GM21360 (cell line): Measurements from ENCODE around the gene DEPDC1.
"Not testable (repeated sequence)": the region's sequence is repeated elsewhere in the genome, so short reads cannot be mapped to it uniquely, and the experiment has no call there.

Experiments
- ATAC-seq: cut with Tn5 transposase; IDR thresholded peaks from one replicate; pipeline ENCODE4 v1.9.1; 2021; ENCODE audit warnings: mild to moderate bottlenecking, moderate library complexity; ENCODE audit not compliant: unreplicated experiment

The DEPDC1 gene, protein sequence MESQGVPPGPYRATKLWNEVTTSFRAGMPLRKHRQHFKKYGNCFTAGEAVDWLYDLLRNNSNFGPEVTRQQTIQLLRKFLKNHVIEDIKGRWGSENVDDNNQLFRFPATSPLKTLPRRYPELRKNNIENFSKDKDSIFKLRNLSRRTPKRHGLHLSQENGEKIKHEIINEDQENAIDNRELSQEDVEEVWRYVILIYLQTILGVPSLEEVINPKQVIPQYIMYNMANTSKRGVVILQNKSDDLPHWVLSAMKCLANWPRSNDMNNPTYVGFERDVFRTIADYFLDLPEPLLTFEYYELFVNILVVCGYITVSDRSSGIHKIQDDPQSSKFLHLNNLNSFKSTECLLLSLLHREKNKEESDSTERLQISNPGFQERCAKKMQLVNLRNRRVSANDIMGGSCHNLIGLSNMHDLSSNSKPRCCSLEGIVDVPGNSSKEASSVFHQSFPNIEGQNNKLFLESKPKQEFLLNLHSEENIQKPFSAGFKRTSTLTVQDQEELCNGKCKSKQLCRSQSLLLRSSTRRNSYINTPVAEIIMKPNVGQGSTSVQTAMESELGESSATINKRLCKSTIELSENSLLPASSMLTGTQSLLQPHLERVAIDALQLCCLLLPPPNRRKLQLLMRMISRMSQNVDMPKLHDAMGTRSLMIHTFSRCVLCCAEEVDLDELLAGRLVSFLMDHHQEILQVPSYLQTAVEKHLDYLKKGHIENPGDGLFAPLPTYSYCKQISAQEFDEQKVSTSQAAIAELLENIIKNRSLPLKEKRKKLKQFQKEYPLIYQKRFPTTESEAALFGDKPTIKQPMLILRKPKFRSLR

DNA sequence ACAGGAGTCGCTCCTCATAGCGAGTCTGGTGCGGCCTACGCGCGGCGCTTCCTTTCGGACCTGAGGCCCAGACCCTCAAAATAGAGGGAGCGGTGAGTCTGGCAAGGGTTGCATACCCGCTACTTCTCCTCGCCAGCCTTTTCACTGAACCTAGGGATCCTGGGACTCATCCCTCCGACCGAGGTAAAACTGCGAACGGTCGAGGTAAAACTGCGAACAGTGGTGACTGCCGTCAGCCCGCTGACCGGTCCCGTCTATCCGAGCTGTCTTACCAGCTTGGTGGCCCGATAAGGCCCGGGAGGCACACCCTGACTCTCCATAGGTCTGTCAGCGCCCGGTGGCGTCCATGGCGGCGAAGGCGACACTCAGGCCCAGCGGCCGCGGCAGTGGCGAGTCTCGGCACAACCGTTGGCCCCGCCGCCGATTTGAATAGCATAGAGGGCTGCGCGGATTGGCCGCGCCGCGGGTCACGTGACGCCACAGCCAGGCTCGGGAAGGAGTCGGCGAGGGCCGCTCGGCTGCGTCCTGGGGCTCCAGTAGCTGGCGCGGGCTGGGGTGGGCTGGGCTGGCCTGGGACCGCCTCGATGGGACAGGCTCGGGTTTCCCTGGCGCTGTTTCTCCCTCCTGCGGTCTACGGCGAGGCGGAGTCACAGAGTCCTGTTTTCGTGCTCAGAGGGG lies at the start of gene DEPDC1:
Gene DEPDC1 (minus strand): TSS at position 403 of the 678 bp plus-strand sequence. CDS start 83 bp downstream, at position 320.
- peak; percentile 94 for ATAC-seq

DNA sequence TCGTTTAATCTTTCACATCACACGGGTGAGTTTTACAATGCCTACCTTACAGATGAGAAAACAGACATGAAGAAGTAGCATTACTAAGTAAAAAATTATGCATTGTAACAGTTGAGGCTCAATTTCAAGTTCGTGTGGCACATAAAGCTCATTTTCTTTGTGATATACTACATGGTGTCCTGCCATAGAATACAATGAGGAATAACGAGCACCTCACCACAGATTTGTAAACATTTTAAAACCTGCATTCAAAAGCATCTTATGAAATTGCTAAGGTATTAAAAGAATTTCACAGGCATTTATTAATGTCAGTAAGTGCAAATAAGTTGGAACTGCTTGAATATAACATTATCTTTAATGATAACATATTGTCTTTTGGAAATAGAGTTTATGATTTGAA lies 47.8 kb upstream of the DEPDC1 start:
- no peak for ATAC-seq

DNA sequence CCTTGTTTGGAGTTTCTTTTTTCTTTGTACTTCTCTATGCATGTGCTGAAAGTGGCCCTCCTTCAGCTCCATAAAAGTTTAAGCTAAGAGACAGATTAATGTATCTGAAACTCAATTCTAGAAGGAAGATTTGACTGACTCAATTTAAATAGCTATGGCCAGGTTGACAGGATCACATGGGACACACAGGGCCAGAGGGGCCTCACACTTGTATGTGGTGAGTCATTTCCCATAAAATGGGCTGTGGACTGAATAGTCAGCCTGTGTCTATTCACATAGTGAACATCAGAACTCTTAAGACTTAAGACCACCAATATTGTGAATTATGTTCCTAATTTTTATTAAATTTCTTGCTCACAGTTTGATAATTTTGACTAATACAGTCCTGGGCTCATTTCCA lies 45.7 kb upstream of the DEPDC1 start:
- ATAC-seq = no peak

DNA sequence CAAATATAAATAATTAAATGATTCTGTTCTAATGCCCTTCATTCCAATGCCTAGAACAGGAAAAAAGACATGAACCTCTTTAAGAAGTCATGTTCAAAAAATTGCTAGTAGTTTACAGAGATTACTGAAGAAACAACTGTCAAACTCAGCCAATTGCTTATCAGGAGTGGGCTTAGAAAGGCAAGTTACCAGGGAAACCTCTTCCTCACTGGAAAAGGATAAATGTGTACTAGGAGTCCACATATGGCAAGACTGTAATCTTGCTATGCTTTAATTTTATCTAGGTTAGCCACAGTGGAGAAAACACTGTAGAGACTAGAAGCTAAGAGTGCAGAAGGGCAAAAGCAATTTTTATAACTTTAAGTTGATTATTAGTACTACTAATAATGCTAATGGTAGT lies 42.1 kb upstream of the DEPDC1 start:
- no peak for ATAC-seq

DNA sequence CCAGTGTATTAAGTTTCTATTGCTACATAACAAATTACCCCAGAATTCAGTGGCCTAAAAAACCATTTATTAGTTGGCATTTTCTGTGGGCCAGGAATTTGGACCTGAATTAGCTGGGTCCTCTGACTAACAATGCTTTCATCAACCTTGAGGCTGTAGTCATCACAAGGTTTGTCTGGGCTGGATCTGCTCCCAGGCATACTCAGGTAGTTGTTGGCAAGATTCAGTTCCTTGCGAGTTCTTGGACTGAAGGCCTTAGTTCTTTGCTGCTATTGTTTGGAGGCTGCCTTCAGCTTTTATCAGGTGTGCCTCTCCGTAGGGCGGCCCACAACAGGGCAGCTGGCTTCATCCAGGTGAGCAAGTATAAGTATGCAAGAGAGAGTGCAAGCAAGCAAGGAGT lies 31.4 kb upstream of the DEPDC1 start:
- no peak for ATAC-seq

DNA sequence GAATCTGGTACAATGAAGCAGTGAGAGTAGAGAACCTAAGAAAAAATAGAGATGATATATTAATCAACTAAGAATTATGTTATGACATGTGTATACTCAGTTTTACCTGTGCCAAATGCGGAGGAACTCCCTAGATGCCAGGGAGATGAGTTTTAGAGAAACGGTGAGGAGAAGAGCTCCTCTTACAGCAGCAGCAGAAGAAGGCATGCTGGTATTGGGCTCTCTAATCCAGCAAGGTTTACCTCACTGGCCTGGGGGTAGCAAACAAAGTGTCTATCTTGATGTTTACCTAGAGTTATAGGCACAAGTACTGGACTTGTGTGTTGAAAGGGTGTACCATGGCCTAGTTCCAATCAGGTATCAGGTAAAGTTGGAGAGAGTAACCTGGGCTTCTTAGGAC lies 28.9 kb upstream of the DEPDC1 start:
- ATAC-seq = no peak

- no peak for ATAC-seq
Measured at GRCh38 chr1:68521286-68521685, 24.4 kb upstream of the DEPDC1 start.

GRCh38 chr1:68516066-68516465 lies 19.2 kb upstream of the DEPDC1 start:
- ATAC-seq = no peak

- no peak for ATAC-seq
Measured at GRCh38 chr1:68511254-68511653, 14.4 kb upstream of the DEPDC1 start.

DNA sequence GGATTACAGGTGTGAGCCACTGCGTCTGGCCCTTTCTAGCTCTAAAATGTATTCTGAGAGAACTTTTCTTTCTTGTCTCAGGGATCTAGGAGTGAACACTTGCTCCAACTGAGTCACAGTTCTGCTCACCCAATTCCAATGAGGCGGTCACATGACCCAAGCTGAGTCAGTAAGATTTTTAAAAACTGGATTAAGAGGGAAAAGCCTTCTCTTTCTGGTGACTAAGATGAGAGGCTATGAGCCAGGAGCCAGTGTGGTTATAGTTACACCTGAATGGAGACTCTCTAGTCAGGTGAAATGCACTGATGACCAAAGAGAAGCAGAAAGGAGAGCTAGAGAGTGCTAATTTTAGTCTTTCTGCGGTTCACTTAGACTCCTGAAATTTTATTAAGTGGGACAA lies 9.5 kb upstream of the DEPDC1 start:
- ATAC-seq = no peak

DNA sequence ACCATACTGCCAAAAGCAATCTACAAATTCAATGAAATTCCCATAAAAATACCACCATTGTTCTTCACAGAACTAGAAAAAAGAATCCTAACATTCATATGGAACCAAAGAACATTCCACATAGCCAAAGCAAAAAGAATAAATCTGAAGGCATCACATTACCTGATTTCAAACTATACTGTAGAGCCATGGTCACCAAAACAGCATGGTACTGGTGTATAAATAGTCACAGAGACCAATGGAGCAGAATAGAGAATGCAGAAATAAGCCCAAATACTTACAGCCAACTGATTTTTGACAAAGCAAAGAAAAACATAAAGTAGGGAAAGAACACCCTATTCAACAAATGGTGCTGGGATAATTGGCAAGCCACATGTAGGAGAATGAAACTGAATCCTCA lies 6.2 kb upstream of the DEPDC1 start:
- no peak for ATAC-seq

GRCh38 chr1:68497358-68497698 lies 446 bp upstream of the DEPDC1 start:
- peak; percentile 16 for ATAC-seq

DNA sequence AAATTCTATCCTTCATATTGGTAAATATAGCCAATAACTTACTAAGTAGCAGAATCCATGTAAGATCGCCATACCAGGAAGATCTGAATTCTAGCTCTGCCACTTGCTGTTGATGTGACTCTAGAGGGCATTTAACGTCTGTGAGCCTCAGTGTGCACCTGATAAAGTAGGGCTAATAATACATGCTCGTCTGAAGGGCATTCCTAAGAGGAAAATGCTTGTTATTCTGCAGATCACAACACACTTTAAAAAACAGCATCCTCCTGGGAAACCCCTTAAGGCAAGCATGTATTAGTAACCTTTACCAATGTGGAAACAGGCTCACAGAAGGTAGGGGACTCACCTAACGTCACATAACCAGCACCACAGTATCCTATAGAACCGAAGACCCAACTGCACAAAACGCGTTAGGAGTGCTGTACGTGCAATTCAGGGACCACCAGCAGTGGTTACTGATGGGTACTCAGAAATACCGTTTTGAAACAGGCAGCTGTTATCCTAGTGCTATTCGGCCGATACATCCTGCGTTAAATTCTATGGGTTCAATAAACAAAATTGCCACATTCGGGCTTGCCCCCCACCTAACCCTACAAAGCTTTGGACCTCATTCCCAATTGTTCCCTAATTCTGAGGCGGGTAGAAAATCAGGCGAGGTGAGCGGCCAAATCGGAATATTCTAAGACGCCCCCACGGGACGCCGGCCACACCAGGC lies 758 bp downstream of the DEPDC1 start:
- peak; percentile 26 for ATAC-seq

DNA sequence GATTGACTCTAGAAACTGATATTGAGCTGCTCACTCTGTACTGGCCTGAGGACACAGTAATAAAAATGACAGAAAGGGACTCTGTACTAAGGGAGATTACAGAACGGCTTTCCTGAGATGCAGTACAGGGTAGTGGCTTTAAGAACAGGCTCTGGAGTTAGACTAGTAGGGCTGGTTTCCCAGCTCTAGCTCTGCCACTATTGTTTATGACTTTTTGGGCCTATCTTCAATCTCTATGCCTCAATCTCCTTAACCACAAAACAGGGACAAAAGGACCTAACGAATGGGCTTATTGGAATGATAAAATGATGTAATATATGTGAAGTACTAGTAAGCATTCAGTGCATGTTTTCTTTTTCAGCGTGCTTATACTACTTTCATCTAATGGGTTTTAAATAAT lies 1.4 kb downstream of the DEPDC1 start:
- no peak for ATAC-seq

GRCh38 chr1:68493193-68493592 lies 3.7 kb downstream of the DEPDC1 start:
- no peak for ATAC-seq

- ATAC-seq = not testable (repeated sequence)
Measured at GRCh38 chr1:68492255-68492654, 4.6 kb downstream of the DEPDC1 start.

DNA sequence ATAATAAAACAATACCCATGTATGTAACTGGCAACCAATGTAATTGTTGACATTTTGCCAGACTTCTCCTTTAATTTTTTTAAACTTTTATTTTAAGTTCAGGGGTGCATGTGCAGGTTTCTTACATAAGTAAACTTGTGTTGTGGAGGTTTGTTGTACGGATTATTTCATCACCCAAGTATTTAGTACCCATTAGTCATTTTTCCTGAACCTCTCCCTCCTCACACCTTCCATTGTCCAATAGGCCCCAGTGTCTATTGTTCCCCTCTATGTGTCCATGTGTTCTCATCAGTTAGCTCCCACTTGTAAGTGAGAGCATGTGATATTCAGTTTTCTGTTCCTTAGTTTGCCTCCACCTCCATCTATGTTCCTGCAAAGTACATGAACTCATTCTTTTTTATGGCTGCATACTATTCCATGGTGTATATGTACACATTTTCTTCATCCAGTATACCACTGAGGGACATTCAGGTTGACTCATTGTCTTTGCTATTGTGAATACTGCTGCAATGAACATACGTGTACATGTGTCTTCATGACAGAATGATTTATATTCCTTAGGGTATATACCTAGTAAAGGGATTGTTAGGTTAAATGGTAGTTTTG lies 6.7 kb downstream of the DEPDC1 start:
- ATAC-seq = no peak

GRCh38 chr1:68485431-68486022 lies 11.4 kb downstream of the DEPDC1 start:
- ATAC-seq = no peak

- no peak for ATAC-seq
Measured at GRCh38 chr1:68484618-68485017, 12.3 kb downstream of the DEPDC1 start.

DNA sequence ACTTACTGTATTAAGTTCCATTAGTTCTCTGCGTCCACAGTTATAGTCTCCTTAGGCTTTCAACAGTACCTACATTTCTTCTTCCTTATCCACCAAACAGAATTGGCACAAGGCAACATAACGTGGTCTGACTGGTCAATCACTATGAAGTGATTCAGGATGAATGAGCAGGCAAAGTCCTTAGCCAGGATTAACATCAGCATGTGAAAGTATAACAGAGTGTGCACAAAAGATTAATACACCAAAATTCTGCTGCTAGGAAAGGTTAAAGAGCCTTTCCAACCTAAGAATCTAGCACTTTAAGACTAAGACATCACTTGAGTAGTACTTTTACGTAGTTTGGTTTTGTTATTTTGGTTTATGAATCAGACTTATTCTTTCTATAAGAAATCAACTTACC lies 15.8 kb downstream of the DEPDC1 start:
- ATAC-seq = no peak
